Omental fat pad (tissue), 4 donors: ENCODE results near the gene ARHGAP26. TPM values are rescaled to one million over a fixed set of nuclear protein-coding genes. Genes with fewer than 3 reads are reported as not detected.
A peak's percentile ranks its signal among the peaks of the same experiment; 100 is the strongest.

ENCODE experiments used
- ATAC-seq: fragments of 150-250 bp; one replicate; pipeline ENCODE4 v1.9.1; 2016; ENCODE audit warnings: mild to moderate bottlenecking, moderate library complexity; ENCODE audit not compliant: low FRiP score
- DNase-seq: peaks from one replicate; pipeline ENCODE4 v3.0.0-alpha.2; 2019; ENCODE audit warnings: low spot score
- total RNA-seq, 4 donors: library from RNA; depleted of rRNA; stranded (reverse); fragments of >200 nt; gene quantifications; one replicate each; pipeline ENCODE4 v1.1.0, GENCODE V29; 2016
- TF ChIP-seq, protein P1 (sequence below), 3 donors: fragments of 450-650 bp; IDR thresholded peaks; one replicate each; pipeline ENCODE4 v1.5.1; 2016 to 2017; ENCODE audit warnings: antibody characterized with exemption in 3 of 3, mild to moderate bottlenecking in 3 of 3, moderate library complexity in 2 of 3

ARHGAP26 gene
- total RNA-seq, 4 donors from 2014 or later, result 40.4 to 134 (median 63.6) TPM

DNA sequence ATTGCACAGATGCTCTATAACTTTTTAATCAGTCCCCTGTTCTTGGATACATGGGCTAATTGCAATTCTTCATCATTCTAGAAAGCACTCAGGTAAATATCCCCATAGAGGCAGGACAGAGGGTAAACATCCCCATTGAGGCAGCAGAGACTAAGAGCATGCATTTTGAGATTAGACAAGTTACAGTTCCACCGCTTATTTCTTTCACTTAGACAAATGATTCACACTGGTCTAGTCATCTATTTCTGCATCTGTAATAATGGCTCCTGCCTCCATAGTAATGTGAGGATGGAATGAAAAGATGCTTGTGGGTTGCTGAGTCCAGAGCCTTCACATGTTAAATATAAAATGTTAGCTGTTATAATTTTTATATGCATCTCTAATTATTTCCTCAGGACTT lies 276.9 kb downstream of the ARHGAP26 start:
- ATAC-seq (no peak), DNase-seq (no peak)
- TF ChIP-seq, protein P1, sequence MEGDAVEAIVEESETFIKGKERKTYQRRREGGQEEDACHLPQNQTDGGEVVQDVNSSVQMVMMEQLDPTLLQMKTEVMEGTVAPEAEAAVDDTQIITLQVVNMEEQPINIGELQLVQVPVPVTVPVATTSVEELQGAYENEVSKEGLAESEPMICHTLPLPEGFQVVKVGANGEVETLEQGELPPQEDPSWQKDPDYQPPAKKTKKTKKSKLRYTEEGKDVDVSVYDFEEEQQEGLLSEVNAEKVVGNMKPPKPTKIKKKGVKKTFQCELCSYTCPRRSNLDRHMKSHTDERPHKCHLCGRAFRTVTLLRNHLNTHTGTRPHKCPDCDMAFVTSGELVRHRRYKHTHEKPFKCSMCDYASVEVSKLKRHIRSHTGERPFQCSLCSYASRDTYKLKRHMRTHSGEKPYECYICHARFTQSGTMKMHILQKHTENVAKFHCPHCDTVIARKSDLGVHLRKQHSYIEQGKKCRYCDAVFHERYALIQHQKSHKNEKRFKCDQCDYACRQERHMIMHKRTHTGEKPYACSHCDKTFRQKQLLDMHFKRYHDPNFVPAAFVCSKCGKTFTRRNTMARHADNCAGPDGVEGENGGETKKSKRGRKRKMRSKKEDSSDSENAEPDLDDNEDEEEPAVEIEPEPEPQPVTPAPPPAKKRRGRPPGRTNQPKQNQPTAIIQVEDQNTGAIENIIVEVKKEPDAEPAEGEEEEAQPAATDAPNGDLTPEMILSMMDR (IDR thresholded peaks at IDR 0.05), result no peak

DNA sequence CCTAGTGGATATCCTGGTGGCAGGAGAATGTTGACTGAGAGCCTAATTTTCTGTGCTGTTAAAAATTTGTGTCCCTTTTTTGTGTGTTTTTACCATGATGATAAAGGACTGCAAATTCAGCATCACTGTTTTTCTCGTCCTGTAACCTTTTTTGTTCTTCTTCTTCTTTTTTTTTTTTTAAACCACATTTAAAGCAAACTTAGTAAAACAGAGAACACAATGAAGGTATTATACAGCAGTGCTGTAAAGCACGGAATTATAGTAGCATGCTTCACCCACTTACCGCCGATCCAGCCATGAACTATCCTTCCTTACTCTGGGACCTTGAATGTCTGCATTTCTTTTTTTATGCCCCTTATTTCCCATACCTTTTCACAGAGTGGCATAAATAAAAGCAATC lies 280.0 kb downstream of the ARHGAP26 start:
- DNase-seq (no peak), ATAC-seq (no peak)
- TF ChIP-seq, protein P1 (IDR thresholded peaks at IDR 0.05), result no peak

GRCh38 chr5:143051244-143052058 lies 281.3 kb downstream of the ARHGAP26 start:
- TF ChIP-seq, protein P1 (IDR thresholded peaks at IDR 0.05), result no peak
- ATAC-seq (peak; percentile 66), DNase-seq (no peak)

- ATAC-seq, result no peak
- TF ChIP-seq, protein P1 (IDR thresholded peaks at IDR 0.05), result no peak
Measured at GRCh38 chr5:143052967-143053682, 282.9 kb downstream of the ARHGAP26 start.

DNA sequence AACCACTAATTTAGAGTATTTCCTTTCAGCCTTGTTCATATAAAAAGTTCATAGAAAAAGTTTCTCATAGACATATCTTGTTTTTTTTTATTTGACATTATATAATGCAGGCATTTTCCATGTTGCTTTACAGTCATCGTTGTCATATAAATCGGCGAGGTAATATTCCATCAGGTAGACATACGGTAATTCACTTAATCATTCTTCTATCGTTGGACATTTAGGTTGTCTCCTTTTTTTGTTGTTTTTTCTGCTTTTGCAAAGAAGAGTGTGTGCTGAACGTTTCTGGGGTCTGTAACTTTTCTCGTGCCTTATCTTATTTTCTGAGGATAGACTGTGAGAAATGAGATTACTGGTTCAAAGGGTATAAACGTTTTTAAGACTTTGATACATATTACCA lies 283.6 kb downstream of the ARHGAP26 start:
- ATAC-seq (no peak), DNase-seq (no peak)
- TF ChIP-seq, protein P1 (IDR thresholded peaks at IDR 0.05), result no peak

More at GRCh38 chr5:143052967-143053682, 282.9 kb downstream of the ARHGAP26 start:
- DNase-seq, result no peak

GRCh38 chr5:143054480-143054941 lies 284.3 kb downstream of the ARHGAP26 start:
- TF ChIP-seq, protein P1 (IDR thresholded peaks at IDR 0.05), result no peak
- ATAC-seq (peak; percentile 31), DNase-seq (no peak)
